Esophagus muscularis mucosa (tissue), 3 donors: ENCODE results near the gene ZRANB3.

Source experiments
- POLR2A ChIP-seq: fragments of 450-650 bp; IDR thresholded peaks from one replicate; pipeline ENCODE4 v1.6.1; 2017; ENCODE audit warnings: antibody characterized with exemption, moderate library complexity, mild to moderate bottlenecking, low read depth
- POLR2AphosphoS5 ChIP-seq, 2 donors: sonication (generic); formaldehyde crosslinking; IDR thresholded peaks; one replicate each; pipeline ENCODE4 v1.6.1; 2017; ENCODE audit warnings: antibody characterized with exemption in 2 of 2
- TF ChIP-seq, protein P1 (sequence below), 3 experiments: fragments of 200-600 bp in 2 of 3; fragments of 450-650 bp in 1 of 3; sonication (generic) in 2 of 3; IDR thresholded peaks; one replicate each; pipeline ENCODE4 v1.5.1; 2017 to 2019; ENCODE audit warnings: antibody characterized with exemption in 3 of 3, mild to moderate bottlenecking in 2 of 3, moderate library complexity in 1 of 3

DNA sequence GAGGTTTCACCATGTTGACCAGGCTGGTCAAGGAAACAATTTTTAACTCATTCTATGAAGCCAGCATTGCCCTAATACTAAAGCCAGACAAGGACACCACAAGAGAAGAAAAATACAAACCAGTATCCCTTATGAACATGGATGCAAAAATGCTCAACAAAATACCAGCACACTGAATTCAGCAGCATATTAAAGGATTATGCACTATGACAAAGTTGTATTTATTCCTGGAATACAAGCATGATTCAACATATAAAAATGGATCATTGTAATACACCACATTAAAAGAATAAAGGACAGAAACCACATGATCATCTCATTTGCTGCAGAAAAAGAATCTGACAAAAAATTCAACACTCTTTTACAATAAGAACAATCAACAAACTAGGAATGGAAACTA is 340.2 kb downstream of the ZRANB3 start:
- TF ChIP-seq, protein P1, sequence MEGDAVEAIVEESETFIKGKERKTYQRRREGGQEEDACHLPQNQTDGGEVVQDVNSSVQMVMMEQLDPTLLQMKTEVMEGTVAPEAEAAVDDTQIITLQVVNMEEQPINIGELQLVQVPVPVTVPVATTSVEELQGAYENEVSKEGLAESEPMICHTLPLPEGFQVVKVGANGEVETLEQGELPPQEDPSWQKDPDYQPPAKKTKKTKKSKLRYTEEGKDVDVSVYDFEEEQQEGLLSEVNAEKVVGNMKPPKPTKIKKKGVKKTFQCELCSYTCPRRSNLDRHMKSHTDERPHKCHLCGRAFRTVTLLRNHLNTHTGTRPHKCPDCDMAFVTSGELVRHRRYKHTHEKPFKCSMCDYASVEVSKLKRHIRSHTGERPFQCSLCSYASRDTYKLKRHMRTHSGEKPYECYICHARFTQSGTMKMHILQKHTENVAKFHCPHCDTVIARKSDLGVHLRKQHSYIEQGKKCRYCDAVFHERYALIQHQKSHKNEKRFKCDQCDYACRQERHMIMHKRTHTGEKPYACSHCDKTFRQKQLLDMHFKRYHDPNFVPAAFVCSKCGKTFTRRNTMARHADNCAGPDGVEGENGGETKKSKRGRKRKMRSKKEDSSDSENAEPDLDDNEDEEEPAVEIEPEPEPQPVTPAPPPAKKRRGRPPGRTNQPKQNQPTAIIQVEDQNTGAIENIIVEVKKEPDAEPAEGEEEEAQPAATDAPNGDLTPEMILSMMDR (IDR thresholded peaks at IDR 0.05), result no peak
- TF ChIP-seq POLR2AphosphoS5 (IDR thresholded peaks at IDR 0.05) (no peak), POLR2A (no peak)
